Measurements from ENCODE around the gene COMTD1.
A peak's percentile ranks its signal among the peaks of the same experiment; 100 is the strongest.

Gene COMTD1

DNA sequence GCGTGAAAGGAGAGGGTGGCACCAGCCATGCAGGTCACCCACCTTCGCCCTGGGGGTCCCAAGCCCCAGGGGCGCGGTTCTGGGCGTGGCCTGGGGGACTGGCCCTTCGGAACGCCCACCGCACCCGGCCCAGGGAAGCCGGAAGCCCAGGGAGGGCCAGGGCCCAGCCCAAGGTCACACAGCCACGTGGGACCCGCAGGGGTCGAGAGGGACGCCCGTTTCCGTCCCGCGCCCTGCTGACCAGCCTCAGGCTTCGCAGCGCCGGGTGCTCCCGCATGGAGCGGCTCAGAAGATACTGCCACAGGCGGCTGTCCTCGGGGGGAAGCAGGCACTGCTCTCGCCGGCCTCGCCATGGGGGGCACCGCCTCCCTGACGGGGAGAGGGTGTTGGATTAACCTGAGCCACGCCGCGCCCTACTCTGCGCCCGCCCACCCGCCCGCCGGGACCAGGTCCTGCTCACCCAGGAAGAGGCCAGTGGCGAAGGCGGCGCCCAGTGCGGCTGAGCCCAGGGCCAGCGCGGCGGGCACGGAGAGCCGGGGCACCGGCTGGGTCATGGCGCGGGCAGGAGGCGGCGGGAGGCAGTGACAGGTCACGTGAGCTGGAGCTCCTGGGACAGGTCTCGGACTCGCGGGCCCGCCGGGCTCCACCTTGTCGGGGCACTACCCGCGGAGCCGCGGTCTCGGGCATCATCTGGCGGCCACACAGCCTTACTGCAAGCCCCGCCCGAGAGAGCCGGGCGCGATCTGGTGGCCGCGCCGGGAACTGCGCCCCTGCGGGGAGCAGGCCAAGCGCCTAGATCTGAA is at the start of gene COMTD1:
Gene COMTD1, minus strand, starts transcription at position 583 of the 803 bp plus-strand sequence. Its CDS starts 29 bp downstream, at position 554.
- DNase-seq, result peak; percentile 74

DNA sequence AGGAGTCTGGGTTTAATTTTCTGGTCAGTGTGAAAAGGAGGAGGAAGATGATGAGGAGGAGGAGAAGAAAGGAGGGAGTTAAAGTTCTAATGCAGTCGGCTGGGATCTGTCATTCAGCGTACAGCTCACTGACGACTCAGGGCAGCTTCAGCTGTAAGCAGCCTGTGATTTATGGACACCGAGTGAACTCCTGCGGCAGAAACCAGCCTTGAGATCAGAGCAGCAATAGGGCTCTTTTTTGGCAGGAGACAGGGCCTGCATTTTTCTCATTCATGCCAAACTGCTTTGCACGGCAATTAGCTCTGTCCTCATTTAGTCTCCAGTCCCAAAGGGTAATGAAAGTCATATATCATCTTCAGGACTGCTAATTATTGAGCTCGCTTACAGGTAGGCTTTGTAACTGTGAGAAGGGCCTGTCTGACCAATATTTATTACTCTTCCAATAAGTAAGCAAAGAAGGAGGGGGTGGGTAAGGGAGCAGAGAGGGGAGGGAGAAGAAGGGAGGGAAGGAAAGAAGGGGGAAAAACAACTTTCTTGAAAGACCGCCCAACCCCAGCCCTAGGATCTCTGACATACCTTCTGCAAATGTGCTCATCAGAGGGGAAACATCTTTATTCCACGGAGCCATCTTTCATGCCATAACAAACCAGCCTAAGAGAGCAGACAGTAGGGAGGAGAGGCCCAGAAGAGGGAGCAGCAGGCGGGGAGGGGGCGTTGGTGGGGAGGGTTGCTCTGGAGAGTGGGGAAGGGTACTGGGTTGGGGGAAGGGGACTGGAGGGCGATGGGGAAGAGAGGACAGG is 48.1 kb upstream of the COMTD1 start:
- no peak for DNase-seq

DNA sequence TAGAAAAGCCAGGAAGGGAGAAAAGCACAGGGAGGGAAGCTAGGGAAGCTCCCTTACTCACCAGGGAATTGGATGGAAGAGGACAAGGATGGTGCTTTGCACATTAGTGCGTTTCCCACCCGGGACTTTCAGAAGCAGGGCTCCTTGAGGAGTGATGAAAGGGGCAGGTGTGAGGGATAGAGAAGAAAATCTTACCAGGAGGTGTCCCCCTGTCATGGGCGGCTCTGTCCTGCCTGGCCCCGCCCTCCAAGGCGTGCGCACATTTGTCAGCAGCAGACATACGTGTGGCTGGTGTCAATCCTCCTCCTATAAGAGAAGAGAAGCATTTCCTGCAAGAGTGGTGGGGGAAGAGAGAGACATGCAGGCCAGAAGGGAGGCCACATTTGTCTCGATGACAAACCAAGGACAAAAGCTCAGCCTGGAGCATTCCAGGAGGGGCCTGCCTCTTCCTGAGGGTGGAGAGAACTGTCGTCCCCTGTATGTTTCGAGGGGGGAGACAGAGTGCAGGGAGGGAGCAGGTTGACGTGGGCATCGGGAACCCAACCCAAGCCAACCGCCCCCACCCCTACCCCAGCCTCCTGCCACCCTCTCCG is 47.4 kb upstream of the COMTD1 start:
- no peak for DNase-seq

DNA sequence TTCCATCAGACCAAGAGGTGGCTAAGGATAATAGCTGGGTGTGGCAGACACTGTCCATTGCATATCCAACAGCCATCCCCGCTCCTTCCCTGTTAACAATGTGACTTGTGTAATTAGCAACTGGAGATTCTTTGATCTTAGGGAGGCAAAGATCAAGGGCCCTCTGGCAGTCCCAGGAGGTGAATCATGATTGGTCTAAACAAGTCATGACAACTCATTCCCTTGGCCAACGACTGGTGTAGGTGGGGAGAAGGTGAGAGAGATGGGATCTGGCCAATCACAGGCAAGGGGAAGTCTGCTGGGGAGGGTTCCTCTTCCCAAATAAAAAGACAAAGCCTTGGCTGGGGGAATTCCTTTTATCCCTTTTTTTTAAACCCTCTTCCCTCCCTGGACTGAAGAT is 46.2 kb upstream of the COMTD1 start:
- DNase-seq, result no peak

DNA sequence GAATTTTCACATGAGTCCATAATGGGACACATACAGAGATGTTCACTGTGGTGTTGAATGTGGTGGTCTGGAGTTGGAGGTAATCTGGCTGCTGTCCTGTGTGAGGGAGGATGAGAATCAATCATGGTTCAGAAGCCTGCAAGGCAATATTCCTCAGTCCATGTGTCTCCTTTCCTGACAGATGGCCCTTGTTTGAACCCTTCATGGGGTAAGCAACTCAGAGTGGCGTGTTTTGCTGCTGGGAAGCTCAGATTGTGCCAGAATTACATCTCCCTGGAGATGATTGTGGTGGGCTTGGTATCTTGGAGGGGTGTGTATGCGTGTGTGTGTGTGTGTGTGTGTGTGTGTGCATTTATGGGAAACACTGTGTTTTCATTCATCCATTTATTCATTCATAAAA is 44.5 kb upstream of the COMTD1 start:
- DNase-seq, result no peak

DNA sequence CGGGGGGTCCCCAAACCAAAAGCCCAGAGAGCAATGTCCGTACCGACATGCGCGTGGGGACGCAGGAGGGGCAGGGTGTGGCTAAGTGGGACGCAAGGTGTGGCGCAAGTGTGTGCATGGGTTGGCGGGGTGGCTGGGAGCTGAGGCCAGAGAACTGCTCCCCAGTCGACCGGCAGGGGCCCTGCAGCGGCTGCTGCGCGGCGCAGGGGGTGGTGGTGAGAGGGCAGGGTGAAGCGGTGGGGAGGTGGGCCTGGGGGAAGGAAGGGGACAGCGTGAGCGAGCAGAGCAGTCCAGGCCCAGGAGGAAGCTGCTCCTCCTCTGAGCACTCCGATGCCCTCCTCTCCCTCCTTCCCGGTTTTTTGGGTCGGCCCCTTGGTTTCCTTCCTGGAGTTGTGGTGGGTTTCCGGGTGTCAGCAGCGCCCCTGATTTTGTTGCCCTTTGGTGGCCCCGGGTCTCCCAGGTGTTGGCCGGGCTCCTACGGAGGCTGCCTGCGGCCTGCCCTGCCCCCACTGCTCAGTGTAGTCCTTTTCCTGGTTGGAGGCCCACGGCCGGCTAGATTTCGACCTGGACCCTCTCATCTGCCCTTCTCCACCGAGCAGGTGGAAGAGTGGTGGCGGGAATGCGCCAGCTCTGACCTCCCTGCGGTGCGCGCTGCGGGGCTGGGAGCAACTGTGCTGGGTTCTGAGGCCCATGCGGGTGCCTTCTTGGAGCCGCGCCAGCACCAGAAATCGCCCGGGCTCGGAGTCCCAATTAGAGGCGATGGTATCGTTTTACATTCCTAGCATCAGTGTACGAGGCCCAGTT is 40.5 kb upstream of the COMTD1 start:
- no peak for DNase-seq

DNA sequence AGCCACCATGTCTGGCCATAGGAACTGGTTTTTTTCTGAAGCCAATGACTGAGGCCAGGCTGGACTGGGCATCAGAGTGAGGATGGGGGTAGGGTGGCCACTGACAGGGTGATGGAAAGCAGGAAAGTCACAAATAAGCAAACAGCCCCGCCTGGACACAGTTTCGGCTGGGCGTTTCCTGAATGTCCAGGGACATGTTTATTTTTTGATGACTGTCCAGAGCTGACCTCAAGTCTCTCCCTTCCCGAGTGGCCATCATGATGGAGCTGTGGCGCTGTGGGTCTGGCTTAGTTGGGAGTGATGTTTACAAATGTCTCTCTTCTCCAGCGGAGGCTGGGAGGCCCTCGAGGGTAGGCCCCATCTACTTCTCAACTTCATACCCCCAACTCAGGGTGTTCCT is 37.1 kb upstream of the COMTD1 start:
- DNase-seq, result no peak

DNA sequence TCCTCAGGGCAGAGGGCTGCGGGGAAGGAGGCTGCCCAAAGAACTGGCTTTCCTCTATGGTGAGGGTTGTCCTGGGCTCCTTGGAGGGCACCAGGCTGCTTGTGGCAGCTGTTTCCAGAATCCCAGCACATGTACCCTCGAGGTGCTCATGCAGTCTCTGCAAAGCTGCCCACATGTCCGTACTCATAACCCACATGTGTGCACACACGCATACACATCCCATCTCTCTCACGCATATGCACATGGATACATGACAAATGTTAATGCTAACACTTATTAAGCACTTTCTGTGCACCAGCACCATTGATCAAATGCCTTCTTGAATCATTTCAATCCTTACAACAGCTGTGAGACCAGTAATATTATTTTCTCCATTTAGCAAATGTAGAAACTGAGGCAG is 36.3 kb upstream of the COMTD1 start:
- DNase-seq, result no peak

DNA sequence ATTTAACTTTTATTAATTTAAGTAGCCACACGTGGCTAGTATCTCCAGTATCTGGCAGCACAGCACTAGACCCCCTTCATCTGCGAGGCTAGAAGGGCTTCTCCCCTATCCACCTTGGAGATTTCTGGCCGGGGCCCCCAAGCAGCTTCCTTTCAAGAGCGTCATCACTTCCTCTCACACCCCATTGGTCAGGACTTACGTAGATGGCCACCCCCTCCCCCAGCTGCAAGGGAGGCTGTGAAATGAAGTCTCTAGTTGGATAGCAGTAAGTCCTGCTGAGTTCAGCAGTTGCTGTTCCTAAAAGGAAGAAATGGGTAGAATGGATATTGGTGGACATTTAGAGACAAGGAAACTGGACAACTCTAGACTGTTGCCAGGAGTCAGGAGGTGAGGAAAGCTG is 33.8 kb upstream of the COMTD1 start:
- no peak for DNase-seq

DNA sequence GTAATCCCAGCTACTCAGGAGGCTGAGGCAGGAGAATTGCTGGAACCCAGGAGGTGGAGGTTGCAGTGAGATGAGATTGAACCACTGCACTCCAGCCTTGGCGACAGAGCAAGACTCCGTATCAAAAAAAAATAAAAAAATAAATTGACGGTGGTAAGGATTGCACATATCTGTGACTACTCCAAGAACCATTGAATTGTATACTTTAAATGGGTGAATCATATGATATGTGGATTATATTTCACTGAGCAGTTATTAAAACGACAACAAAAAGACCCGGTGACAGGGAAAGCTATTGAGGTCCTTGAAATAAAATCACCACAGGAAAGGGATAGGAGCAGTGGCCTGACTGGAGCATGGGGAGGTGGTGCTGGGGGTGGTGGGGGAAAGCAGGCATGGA is 31.2 kb upstream of the COMTD1 start:
- DNase-seq, result no peak

DNA sequence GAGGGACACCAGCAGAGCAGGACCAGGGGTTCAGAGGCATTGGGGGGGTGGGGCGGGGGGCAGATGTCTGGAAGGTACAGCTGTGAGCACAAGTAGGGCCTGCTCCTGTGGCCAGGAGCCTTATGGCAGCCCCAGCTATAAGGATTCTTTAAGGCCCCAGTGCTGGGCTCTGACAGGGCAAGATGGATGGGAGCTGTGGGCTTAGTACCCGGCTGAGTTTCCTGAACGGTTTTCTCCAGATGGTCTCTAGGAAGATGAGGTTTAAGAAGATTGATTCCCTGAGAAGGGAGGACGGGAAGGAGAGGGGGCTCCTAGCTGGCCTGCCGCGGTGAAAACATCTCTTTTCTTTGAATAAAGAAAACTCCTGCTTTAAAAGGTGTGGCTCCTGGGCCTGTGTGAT is 30.1 kb upstream of the COMTD1 start:
- DNase-seq, result no peak

DNA sequence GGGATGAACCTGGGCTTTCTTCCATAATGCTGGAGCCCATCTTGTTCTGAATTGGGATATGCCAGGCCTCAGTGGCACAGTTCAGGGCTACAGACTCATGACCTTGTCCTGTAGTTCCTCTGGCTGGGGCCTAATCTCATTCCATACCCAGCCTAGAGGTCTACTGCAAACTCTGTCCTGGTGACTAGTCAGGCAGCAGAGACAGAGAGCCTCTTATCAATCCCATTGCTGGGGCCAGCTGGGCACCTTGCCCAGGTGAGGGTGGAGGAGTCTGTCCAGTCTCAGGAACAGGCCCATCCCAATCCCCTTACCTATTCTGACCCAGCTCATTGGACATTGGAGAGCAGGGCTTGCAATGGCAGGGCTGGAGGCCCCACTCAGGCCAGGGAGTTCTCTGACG is 28.0 kb upstream of the COMTD1 start:
- no peak for DNase-seq

DNA sequence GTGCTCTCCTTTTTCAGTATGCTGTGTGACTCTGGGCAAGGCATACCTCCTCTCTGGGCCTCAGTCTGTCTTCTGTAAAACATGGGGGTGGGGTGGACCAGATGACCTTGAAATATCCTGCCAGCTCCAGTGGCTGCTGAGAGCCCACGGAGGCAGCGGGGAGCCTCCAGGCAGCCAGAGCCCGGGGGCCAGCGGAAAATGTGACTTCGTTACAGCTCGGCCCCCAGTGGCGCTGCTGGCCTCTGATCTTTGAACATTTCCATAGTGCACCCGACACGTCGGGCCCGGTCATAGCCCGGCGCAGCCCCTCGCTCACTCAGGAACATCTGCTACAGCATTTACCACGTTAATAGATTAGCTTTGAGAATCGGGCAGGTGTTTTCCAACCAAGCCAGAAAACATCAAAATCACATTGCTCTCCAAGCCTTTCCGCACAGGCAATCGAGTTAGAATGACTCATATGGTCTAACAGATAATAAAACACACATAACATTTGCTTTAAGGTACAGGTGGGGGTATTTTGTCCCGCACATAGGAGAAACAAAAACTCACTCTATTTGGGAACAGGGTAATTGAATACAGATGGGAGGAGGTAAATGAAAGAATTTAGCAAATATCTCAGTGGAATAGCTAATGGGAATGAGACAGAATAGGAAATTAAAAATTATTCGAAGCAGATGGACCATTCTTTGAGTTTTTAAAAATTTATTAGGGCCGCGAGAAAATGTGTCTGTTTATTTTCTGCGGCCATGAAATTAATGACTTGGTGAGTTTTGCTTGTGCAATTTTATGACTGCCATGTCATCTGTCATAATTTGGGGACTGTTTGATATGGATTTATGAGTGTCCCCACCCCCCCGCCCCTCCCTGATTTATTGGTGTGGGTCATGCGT is 26.3 kb upstream of the COMTD1 start:
- DNase-seq, result no peak

DNA sequence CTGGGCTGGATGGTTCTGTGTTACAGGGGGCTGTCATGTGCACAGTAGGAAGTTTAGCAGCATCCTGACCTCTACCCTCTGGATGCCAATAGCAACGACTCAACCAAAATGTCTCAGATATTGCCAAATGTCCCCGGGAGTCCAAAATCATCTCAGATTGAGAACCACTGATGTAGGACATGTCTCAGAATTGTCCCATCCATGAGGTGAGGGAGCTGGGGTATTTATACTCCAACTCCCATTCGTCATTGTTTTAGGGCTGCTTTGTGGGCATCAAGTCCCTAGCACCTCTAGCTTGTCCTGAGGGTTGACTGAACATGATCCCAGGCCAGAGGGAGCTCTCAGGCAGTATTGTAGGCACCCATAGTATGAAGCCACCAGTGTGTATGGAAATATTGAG is 25.2 kb upstream of the COMTD1 start:
- DNase-seq, result no peak

DNA sequence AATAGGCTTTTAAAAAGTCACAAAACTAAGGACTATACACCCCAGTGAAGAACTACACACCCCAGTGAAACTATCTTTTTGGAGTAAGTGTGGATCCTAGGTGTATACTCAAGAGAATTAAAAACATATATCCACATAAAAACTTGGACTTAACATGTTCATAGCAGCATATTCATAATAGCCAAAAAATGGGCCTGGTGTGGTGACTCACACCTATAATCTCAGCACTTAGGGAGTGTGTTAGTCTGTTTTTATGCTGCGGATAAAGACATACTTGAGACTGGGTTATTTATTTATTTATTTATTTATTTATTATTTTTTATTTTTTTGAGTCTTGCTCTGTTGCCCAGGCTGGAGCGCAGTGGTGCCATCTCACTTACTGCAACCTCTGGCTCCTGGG is 19.0 kb upstream of the COMTD1 start:
- DNase-seq, result no peak

DNA sequence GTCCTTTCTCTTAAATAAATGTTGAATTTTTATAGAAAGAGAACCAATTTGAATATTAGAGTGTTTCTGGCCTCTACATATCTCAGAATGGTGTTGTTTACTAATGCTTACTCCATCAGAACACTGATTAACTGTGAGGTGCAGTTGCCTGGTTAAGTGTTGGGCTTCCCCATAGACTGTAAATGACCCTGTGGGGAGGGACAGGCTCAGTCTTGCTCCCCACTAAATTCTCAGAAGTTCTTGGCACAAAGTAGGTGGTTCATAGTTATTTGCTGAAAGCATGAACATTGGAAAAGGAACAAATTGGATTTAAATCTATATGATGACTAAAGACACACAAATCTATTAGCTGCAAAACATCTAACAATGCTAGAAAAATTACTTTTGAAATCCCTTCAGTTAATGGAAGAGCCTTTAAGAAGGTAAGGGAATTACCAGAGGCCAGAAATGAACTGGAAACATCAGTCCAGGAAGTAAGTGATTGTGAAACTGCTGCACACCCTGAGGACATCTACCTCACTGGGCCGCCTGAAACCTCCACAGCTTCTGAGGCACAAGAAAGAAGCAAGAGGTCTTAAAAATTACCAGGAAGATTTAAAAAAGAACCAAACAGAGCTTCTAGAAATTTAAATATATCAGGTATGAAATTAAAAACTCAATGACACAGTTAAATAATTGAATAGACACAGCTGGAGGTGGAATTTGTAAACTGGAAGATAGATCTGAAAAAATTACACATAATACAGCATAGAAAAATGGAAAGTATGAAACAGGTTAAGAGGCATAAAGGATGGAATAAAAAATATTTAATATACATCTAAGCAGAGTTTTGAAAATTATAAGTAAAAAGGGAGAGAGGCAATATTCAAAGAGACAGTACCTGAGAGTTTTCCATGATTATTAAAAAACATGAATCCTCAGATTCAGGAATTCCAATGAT is 17.8 kb upstream of the COMTD1 start:
- DNase-seq, result no peak

DNA sequence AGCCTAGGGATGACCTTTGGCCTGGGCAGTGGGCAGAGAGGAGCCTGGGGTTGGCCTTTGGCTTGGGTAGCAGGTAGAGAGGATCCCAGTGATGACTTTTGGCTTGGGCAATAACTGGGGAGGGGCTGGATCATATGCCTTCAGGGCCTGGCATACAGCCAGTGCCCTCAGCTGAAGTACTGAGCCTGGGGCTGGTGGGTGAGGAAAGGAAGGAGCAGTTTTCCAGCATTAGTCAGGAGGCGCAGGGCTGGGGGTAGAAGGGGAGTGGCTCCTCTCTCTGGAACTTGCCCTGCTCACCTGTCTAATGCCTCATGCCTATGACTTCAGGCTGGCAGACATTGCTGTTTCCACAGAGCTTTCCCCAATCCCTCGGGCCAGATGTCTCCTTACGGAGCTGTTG is 15.2 kb upstream of the COMTD1 start:
- DNase-seq, result no peak

DNA sequence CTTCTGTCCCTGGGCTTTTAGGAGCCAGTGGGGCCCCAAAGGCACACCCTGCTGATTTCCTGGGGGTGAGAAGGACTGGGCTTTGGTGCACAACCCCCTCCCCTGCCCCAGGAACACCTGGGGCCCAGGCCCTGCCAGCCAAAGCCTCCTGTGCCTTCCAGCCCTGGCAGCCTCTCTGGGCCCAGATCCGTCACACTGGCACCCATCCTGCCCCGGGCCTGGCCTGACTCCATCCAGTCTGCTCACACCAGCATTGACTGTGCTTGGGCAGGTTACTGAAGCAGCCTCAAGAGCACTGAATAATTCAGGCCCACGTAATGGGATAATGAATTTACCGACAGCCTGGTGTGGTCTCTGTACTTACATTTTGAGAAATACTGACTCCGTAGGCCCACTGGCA is 12.0 kb upstream of the COMTD1 start:
- DNase-seq, result no peak

DNA sequence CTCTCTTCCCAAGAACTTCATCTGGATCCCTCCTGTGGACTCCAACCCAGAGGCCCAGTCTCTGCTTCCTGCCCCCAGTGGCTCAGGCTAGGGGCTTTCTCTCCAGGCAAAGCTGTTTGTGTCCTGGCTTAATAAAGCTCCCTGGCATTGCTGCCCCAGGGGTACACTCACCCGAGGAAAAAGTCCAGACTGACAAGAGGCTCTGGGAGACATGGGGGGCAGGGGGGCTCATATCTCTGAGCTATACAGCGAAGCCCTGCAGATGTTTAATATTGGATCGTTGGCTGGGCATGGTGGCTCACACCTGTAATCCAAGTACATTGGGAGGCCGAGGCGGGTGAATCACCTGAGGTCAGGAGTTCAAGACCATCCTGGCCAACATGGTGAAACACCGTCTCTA is 10.7 kb upstream of the COMTD1 start:
- no peak for DNase-seq

DNA sequence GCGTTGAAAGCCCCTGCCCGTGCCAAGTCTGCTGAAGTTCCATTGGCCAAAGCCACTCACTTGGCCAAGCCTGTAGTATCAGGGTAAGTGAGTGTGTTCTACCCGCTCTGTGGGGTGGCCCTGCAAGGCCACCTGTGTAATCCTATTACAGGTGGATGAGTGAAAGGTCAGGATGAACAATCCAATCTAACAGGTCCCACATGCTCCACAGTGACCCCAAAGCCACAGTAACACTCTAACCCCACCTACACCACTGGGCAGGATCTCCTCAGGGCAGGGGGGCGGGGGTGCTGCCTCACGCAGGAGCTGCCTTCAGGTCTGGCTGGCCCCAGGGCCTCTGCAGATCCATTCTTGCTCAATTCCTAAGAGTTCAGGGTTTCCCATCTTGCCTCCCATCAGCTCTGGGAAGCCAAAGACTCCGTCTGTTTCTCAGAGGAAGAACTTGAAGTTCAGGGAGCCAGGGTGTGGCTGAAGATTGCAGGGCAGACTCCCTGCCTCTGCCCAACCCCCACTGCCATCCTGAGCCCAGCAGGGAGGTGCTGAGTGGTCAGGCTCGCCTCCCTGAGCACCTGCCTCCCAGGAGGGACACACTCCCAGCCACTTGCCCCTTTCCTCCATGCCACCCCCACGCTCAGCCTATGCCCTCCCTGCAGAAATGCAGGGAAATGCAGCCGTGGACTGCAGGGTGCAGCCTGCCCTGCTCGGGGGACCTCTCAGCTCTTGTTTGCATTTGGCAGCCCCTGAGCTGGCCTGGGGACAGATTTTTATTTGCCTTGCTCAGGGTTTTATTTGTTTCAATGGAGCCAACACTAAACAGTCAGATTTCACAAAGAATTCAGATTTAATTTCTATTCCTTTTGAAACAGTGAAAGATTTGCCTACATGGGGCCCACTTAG is 9.8 kb upstream of the COMTD1 start:
- DNase-seq, result no peak
